Choroid plexus epithelial cell (primary cell): ENCODE results near the gene TMEM130.

Source experiments
- DNase-seq: peaks from one replicate; pipeline ENCODE4 v3.0.0-alpha.2; 2010; ENCODE audit warnings: low read depth
- H3K4me3 ChIP-seq: 2 replicates; pipeline ENCODE4 v1.5.1; 2011; ENCODE audit warnings: low read depth, mild to moderate bottlenecking, control low read depth, low read length, moderate library complexity
- CTCF ChIP-seq: conservative IDR thresholded peaks from 2 replicates; pipeline ENCODE4 v1.5.1; 2011; ENCODE audit warnings: low read depth, mild to moderate bottlenecking, control low read depth, inconsistent platforms, low read length, moderate library complexity

The TMEM130 gene

GRCh38 chr7:98827258-98827657 lies 42.6 kb downstream of the TMEM130 start:
- H3K4me3 ChIP-seq: no peak overlapping the region
- no peak for TF ChIP-seq CTCF
- no peak for DNase-seq

- no peak for TF ChIP-seq CTCF
- DNase-seq: no peak
- H3K4me3 ChIP-seq: no peak overlapping the region
Observed at GRCh38 chr7:98826811-98827231, 43.0 kb downstream of the TMEM130 start.

- no peak for TF ChIP-seq CTCF
- no peak for DNase-seq
- H3K4me3 ChIP-seq: no peak overlapping the region
Observed at GRCh38 chr7:98826387-98826786, 43.4 kb downstream of the TMEM130 start.

GRCh38 chr7:98823226-98823625 lies 46.6 kb downstream of the TMEM130 start:
- no peak for DNase-seq
- no peak for TF ChIP-seq CTCF
- H3K4me3 ChIP-seq: no peak overlapping the region

- no peak for TF ChIP-seq CTCF
- no peak for DNase-seq
- H3K4me3 ChIP-seq: no peak overlapping the region
Observed at GRCh38 chr7:98821348-98821747, 48.5 kb downstream of the TMEM130 start.

- H3K4me3 ChIP-seq: no peak overlapping the region
- no peak for TF ChIP-seq CTCF
- no peak for DNase-seq
Observed at GRCh38 chr7:98816967-98817710, 52.7 kb downstream of the TMEM130 start.

- TF ChIP-seq CTCF: no peak
- H3K4me3 ChIP-seq: no peak overlapping the region
- no peak for DNase-seq
Observed at GRCh38 chr7:98816241-98816640, 53.6 kb downstream of the TMEM130 start.
